Right lobe of liver (tissue), 6 donors: Measurements from ENCODE around the gene WNK2. TPM values are rescaled to one million over a fixed set of nuclear protein-coding genes. Genes with fewer than 3 reads are reported as not detected.

Experiments used
- ATAC-seq, 4 donors: fragments of 200-7000 bp; cut with Tn5 transposase; one replicate each; pipeline ENCODE4 v1.9.1; 2020; ENCODE audit warnings: mild to moderate bottlenecking in 4 of 4, moderate library complexity in 4 of 4
- DNase-seq, 3 donors: peaks; one replicate each; pipeline ENCODE4 v3.0.0-alpha.2; 2020
- H3K27ac ChIP-seq, 3 donors: fragments of 200-600 bp; one replicate each; pipeline ENCODE4 v1.8.0; 2022
- H3K27me3 ChIP-seq, 2 donors: fragments of 200-600 bp; one replicate each; pipeline ENCODE4 v1.8.0; 2022
- H3K36me3 ChIP-seq, 4 donors: fragments of 200-600 bp; sonication (generic) in 1 of 4; one replicate each; pipeline versions ENCODE4 v1.5.1 to v1.8.0; 2017 to 2022; ENCODE audit warnings: control low read depth in 1 of 4
- H3K4me1 ChIP-seq, 4 donors: fragments of 200-600 bp; sonication (generic) in 1 of 4; one replicate each; pipeline versions ENCODE4 v1.5.1 to v1.8.0; 2017 to 2022; ENCODE audit warnings: control low read depth in 1 of 4
- H3K4me3 ChIP-seq, 3 donors: fragments of 200-600 bp; one replicate each; pipeline ENCODE4 v1.8.0; 2022
- H3K9me3 ChIP-seq, 4 donors: fragments of 200-600 bp; sonication (generic) in 1 of 4; one replicate each; pipeline versions ENCODE4 v1.5.1 to v1.8.0; 2017 to 2022; ENCODE audit warnings: control low read depth in 1 of 4
- POLR2A ChIP-seq: fragments of 450-650 bp; IDR thresholded peaks from one replicate; pipeline ENCODE4 v1.6.1; 2017; ENCODE audit warnings: antibody characterized with exemption, mild to moderate bottlenecking
- WGBS: methylation state at CpG from one replicate; pipeline ENCODE4 v1.1.6; 2018; ENCODE audit warnings: low coverage, low lambda C conversion rate; ENCODE audit not compliant: insufficient coverage; ENCODE audit errors: missing lambda C conversion rate; 5-methylcytosine and 5-hydroxymethylcytosine counted together
- intact Hi-C, 2 donors: fragments of 100-400 bp; cut with DNase I; formaldehyde crosslinking; loops; one replicate each; pipeline versions ENCODE4 v1.11.2 to v1.14.1; 2022
- total RNA-seq, 6 experiments: library from RNA; depleted of rRNA in 2 of 6; stranded (reverse); fragments of >200 nt in 2 of 6; fragmentation: NEBNext Ultra II Directional in 3 of 6; extraction: Animal tissue kit (Norgen Biotek cat#: 25700) in 3 of 6; gene quantifications; one replicate each; pipeline versions ENCODE4 v1.1.0 to v1.2.4, GENCODE V29; 2016 to 2023
- TF ChIP-seq, protein P1 (sequence below), 4 donors: fragments of 200-600 bp in 3 of 4; fragments of 450-650 bp in 1 of 4; IDR thresholded peaks; one replicate each; pipeline versions ENCODE4 v1.5.1 to v1.8.0; 2016 to 2022; ENCODE audit warnings: antibody characterized with exemption in 4 of 4, mild to moderate bottlenecking in 2 of 4
- donor health status: DM: no; HTN: yes; CAD: no.
- donor health status: DM: no; HTN: no; CAD: no.
- donor health status: DM: no; HTN: no; CAD: no.
- donor health status: DM: no; HTN: yes; CAD: no.
- donor health status: DM: no; HTN: yes; CAD: no.

Gene WNK2
- total RNA-seq, 6 experiments from 2014 or later: 0.43 to 3.6 (median 1.3) TPM

DNA sequence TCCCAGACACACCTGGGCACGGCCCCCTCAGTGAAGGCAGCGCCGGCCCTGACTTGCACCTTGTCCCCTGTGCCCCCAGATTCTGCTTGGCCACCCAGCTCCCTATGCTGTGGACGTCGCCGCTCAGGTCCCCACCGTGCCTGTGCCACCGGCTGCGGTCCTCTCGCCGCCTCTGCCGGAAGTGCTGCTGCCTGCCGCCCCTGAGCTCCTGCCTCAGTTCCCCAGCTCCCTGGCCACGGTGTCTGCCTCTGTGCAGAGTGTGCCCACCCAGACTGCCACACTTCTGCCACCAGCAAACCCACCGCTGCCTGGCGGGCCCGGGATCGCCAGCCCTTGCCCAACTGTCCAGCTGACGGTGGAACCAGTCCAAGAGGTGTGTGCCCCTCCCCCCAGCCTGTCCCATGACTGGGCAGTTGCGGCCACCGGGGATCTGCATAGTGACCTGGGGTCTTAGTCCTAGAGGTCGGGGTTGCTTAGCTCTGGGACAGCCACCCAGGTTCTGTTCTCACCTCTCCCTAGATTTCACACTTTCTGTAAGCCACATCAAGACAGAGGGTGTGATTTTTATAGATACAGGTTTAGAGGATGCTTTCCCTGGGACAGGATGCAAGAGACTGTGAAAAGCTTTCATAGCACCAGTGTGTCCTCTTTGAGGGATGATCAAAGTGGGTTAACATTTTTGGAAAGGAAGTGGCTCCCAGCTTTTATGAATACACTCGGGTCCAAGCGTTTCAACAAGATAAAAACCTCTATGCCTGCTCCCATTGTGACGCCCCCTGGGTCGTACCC, 78.0 kb downstream of the WNK2 start:
- H3K36me3 ChIP-seq: no peaks in the 10 kb centered on the region
- H3K27ac ChIP-seq: no peak overlapping the region
- peak in 2 of 3 donors; percentile 43 to 51 for DNase-seq
- no peaks in the 10 kb centered on the region for H3K4me1 ChIP-seq
- TF ChIP-seq POLR2A: no peak
- TF ChIP-seq, protein P1, sequence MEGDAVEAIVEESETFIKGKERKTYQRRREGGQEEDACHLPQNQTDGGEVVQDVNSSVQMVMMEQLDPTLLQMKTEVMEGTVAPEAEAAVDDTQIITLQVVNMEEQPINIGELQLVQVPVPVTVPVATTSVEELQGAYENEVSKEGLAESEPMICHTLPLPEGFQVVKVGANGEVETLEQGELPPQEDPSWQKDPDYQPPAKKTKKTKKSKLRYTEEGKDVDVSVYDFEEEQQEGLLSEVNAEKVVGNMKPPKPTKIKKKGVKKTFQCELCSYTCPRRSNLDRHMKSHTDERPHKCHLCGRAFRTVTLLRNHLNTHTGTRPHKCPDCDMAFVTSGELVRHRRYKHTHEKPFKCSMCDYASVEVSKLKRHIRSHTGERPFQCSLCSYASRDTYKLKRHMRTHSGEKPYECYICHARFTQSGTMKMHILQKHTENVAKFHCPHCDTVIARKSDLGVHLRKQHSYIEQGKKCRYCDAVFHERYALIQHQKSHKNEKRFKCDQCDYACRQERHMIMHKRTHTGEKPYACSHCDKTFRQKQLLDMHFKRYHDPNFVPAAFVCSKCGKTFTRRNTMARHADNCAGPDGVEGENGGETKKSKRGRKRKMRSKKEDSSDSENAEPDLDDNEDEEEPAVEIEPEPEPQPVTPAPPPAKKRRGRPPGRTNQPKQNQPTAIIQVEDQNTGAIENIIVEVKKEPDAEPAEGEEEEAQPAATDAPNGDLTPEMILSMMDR (IDR thresholded peaks at IDR 0.05): no peak
- no peak for ATAC-seq
- no peak overlapping the region for H3K4me3 ChIP-seq
- H3K9me3 ChIP-seq: no peaks in the 10 kb centered on the region
- intact Hi-C loops: no loop called here
- 84% methylated on average over 10 of the region's 26 CpGs for WGBS
- no peaks in the 10 kb centered on the region for H3K27me3 ChIP-seq

DNA sequence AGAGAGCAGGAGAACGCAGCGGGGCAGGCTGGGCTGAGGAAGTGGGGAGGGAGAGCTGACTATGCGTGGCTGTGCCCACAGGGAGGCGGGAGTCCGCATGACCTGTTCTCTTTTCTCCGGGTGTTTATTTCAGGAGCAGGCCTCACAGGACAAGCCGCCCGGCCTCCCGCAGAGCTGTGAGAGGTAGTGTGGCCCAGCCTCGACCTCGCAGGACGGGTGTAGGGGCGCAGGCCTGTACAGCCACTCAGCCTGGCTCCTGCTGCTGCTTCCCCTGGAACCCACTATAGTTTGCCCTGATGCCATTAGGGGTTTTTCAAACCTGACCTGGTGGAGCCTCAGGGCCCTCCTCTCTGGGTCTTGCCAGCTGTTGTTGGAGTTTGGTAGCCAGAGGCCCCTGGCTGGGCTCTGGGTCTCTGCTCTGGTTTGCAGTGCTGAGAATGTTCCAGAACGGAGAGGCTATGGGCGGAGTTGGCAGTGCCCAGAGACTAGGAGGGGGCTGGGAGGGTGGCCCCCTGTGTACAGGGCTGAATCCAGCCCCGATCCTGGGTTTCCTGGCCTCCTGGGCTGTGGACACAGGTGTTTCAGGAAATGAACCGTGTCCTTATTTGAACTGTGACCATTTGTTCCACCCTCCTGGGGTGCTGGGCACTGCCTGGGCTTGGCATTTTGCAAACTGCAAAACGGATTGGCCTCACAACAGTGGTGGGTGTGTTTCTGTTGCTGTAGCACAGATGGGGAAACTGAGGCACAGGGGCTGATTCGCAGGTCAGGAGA, 78.8 kb downstream of the WNK2 start:
- no peaks in the 10 kb centered on the region for H3K36me3 ChIP-seq
- H3K4me1 ChIP-seq: no peaks in the 10 kb centered on the region
- intact Hi-C loops: no loop called here
- no peak for ATAC-seq
- no peaks in the 10 kb centered on the region for H3K27me3 ChIP-seq
- 72% methylated on average over 6 of the region's 19 CpGs for WGBS
- H3K27ac ChIP-seq: no peak overlapping the region
- no peaks in the 10 kb centered on the region for H3K9me3 ChIP-seq
- DNase-seq: peak in 2 of 3 donors; percentile 39 to 52
- H3K4me3 ChIP-seq: no peak overlapping the region
- TF ChIP-seq, protein P1 (IDR thresholded peaks at IDR 0.05): no peak
- TF ChIP-seq POLR2A: no peak

DNA sequence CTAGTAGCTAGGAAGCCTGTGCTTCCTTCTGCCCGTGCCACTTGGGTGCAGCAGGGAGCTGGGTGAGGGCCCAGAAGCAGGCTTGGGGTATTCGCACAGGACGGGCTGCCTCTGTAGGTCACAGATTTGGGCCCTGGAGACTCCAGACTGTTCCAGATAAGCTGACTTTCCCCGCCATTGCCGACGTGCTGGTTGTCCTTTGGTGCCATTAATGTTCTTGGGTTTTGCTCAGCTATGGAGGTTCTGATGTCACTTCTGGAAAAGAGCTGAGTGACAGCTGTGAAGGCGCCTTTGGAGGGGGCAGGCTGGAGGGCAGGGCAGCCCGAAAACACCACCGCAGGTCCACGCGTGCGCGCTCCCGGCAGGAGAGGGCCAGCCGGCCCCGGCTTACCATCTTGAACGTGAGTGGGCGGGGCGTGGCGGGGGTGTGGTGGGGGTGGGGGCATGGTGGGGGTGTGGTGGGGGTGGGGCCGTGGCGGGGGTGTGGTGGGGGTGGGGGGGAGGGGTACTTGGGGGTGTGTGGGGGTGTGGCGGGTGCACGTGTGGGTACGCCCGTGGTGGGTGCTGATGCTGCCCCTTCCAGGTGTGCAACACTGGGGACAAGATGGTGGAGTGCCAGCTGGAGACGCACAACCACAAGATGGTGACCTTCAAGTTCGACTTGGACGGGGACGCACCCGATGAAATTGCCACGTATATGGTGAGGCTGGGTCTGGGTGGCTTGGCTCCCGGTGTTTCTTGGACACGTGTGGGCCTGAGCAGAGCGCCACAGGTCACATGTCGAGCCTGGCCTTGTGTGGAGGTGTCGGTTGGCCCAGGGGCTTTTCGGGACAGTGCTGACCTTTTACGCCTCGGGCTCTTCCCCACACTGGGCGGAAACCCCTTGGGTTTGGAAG, 79.6 kb downstream of the WNK2 start:
- Histone ChIP-seq H3K4me1 (no peaks in the 10 kb centered on the region), H3K4me3 (no peak overlapping the region), H3K27ac (no peak overlapping the region), H3K36me3 (no peaks in the 10 kb centered on the region), H3K9me3 (no peaks in the 10 kb centered on the region), H3K27me3 (no peaks in the 10 kb centered on the region)
- no peak for TF ChIP-seq POLR2A
- TF ChIP-seq, protein P1 (IDR thresholded peaks at IDR 0.05): no peak
- DNase-seq (peak in 1 of 3 donors; percentile 36), ATAC-seq (no peak)
- WGBS: 80% methylated on average over 6 of the region's 41 CpGs
- intact Hi-C loops: no loop called here

DNA sequence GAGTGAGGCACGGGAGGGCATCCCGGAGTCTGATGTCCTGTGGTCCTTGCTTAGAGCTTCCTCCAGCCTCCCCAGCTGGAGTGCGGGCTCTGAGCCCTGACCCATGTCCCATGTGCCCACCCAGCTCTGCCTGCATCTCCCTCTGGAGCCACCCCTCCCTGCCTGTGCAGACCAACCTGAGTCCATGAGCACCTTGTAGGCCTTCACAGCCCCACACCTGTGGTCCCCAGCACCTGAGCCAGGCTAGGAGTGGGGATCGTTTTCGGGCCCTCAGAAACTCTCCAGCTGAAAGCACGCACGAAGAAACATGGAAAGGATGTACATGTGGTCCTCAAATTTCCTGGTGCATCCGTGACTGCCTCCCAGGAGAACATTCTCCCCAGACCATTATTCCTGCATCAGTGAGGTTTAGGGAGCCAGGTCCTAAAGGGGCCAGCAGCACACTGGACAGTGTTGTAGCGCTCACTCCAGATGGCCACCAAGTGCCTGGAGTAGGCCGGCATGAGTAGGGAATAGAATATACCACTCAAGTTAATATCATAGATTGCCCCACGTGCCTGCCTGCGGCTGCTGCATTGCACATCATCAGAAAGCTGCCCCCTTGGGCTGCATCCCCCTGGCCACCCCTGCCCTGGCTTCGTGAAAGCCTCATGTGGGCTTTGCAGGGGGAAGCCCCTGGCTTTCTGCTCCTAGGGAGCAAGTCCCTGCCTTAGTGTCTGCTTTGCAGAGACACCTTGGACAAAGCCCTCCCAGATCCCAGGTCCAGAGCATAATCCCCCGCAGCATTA, 80.6 kb downstream of the WNK2 start:
- no peak for ATAC-seq
- Histone ChIP-seq H3K36me3 (no peaks in the 10 kb centered on the region), H3K9me3 (no peaks in the 10 kb centered on the region), H3K27me3 (no peaks in the 10 kb centered on the region), H3K4me1 (no peaks in the 10 kb centered on the region), H3K4me3 (no peak overlapping the region), H3K27ac (no peak overlapping the region)
- peak in 1 of 3 donors; percentile 25 for DNase-seq
- no peak for TF ChIP-seq POLR2A
- TF ChIP-seq, protein P1 (IDR thresholded peaks at IDR 0.05): no peak
- intact Hi-C loops: no loop called here
- 77% methylated on average over 6 of the region's 14 CpGs for WGBS
